Measurements from ENCODE around the gene TMEM179B. TPM values are rescaled to one million over a fixed set of nuclear protein-coding genes. Genes with fewer than 3 reads are reported as not detected.

The TMEM179B gene
- total and polyA plus RNA-seq, 2 of the 13 experiments (the other 11 are each of a cell fraction or from before 2014, with no cell fraction given) = 24.8 to 25.7 TPM

GRCh38 chr11:62839050-62839945 is 52.1 kb downstream of the TMEM179B start, which contains the start of gene WDR74 (continued):
- no peak for TF ChIP-seq RAD51 (IDR thresholded peaks at IDR 0.05; ENCODE audit: borderline replicate concordance)
- no peak for TF ChIP-seq SETDB1 (CRISPR knock-in tag; IDR thresholded peaks at IDR 0.05; ENCODE audit: borderline replicate concordance)
- TF ChIP-seq, protein P1, sequence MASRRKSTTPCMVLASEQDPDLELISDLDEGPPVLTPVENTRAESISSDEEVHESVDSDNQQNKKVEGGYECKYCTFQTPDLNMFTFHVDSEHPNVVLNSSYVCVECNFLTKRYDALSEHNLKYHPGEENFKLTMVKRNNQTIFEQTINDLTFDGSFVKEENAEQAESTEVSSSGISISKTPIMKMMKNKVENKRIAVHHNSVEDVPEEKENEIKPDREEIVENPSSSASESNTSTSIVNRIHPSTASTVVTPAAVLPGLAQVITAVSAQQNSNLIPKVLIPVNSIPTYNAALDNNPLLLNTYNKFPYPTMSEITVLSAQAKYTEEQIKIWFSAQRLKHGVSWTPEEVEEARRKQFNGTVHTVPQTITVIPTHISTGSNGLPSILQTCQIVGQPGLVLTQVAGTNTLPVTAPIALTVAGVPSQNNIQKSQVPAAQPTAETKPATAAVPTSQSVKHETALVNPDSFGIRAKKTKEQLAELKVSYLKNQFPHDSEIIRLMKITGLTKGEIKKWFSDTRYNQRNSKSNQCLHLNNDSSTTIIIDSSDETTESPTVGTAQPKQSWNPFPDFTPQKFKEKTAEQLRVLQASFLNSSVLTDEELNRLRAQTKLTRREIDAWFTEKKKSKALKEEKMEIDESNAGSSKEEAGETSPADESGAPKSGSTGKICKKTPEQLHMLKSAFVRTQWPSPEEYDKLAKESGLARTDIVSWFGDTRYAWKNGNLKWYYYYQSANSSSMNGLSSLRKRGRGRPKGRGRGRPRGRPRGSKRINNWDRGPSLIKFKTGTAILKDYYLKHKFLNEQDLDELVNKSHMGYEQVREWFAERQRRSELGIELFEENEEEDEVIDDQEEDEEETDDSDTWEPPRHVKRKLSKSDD (CRISPR knock-in tag; IDR thresholded peaks at IDR 0.05; ENCODE audit: low read depth) = peak; percentile 97
- 0 out of 2 replicates have a peak, but pooled peaks have one; percentile 30 for TF ChIP-seq SMAD9 (CRISPR knock-in tag; IDR thresholded peaks at IDR 0.05)
- TF ChIP-seq SPEN (CRISPR knock-in tag; IDR thresholded peaks at IDR 0.05; ENCODE audit: low read depth) = peak; percentile 94
- peak; percentile 46; the same call in 1 of the 2 replicates for TF ChIP-seq CEBPG (CRISPR knock-in tag; IDR thresholded peaks at IDR 0.05)
- TF ChIP-seq NFE2L1 (CRISPR knock-in tag; IDR thresholded peaks at IDR 0.05; ENCODE audit: borderline replicate concordance) = no peak
- TF ChIP-seq TMF1 (CRISPR knock-in tag; IDR thresholded peaks at IDR 0.05; ENCODE audit: low read depth) = no peak
- peak; percentile 90 for TF ChIP-seq ZNF230 (CRISPR knock-in tag; IDR thresholded peaks at IDR 0.05)
- TF ChIP-seq PPARG (CRISPR knock-in tag; conservative IDR thresholded peaks at IDR 0.05) = peak; percentile 67; the same call in 1 of the 2 replicates
- peak; percentile 22; the same call in 1 of the 2 replicates for TF ChIP-seq ZNF281 (CRISPR knock-in tag; IDR thresholded peaks at IDR 0.05; ENCODE audit: borderline replicate concordance)
- TF ChIP-seq NR2F2 (IDR thresholded peaks at IDR 0.05; ENCODE audit: borderline replicate concordance, low read depth) = no peak
- TF ChIP-seq, protein P2, sequence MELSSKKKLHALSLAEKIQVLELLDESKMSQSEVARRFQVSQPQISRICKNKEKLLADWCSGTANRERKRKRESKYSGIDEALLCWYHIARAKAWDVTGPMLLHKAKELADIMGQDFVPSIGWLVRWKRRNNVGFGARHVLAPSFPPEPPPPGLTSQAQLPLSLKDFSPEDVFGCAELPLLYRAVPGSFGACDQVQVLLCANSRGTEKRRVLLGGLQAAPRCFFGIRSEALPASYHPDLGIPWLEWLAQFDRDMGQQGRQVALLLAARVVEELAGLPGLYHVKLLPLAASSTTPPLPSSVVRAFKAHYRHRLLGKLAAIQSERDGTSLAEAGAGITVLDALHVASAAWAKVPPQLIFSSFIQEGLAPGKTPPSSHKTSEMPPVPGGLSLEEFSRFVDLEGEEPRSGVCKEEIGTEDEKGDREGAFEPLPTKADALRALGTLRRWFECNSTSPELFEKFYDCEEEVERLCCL (CRISPR knock-in tag; IDR thresholded peaks at IDR 0.05; ENCODE audit: borderline replicate concordance) = no peak
